PC-3 (cell line): Measurements from ENCODE around the gene MBOAT1.

ENCODE experiments used
- EZH2phosphoT487 ChIP-seq: fragments of 300-600 bp; sonication (generic); IDR thresholded peaks from 2 replicates; pipeline ENCODE4 v1.6.1; 2018; ENCODE audit warnings: mild to moderate bottlenecking, antibody characterized with exemption, low read length, borderline replicate concordance
- TF ChIP-seq, protein P1 (sequence below): fragments of 300-600 bp; sonication (generic); conservative IDR thresholded peaks from 2 replicates; pipeline ENCODE4 v1.5.1; 2017; ENCODE audit warnings: antibody characterized with exemption, low read depth, mild to moderate bottlenecking, low read length

GRCh38 chr6:20055916-20056315, 156.4 kb downstream of the MBOAT1 start:
- TF ChIP-seq, protein P1, sequence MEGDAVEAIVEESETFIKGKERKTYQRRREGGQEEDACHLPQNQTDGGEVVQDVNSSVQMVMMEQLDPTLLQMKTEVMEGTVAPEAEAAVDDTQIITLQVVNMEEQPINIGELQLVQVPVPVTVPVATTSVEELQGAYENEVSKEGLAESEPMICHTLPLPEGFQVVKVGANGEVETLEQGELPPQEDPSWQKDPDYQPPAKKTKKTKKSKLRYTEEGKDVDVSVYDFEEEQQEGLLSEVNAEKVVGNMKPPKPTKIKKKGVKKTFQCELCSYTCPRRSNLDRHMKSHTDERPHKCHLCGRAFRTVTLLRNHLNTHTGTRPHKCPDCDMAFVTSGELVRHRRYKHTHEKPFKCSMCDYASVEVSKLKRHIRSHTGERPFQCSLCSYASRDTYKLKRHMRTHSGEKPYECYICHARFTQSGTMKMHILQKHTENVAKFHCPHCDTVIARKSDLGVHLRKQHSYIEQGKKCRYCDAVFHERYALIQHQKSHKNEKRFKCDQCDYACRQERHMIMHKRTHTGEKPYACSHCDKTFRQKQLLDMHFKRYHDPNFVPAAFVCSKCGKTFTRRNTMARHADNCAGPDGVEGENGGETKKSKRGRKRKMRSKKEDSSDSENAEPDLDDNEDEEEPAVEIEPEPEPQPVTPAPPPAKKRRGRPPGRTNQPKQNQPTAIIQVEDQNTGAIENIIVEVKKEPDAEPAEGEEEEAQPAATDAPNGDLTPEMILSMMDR: no peak
- no peak for TF ChIP-seq EZH2phosphoT487
